ENCODE data around the gene ARL4D.

ARL4D gene

GRCh38 chr17:43427362-43428043 is 28.7 kb downstream of the ARL4D start:
- no peak for DNase-seq (ENCODE audit: low read depth in 3 of 3)

GRCh38 chr17:43428524-43428923 is 29.7 kb downstream of the ARL4D start:
- no peak for DNase-seq (ENCODE audit: low read depth in 3 of 3)

GRCh38 chr17:43430936-43431713 is 32.3 kb downstream of the ARL4D start:
- no peak for DNase-seq (ENCODE audit: low read depth in 3 of 3)

- DNase-seq (ENCODE audit: low read depth in 3 of 3), result no peak
Observed at GRCh38 chr17:43431714-43432523, 33.1 kb downstream of the ARL4D start.

- DNase-seq (ENCODE audit: low read depth in 3 of 3), result no peak
Observed at GRCh38 chr17:43434902-43435319, 36.1 kb downstream of the ARL4D start.

GRCh38 chr17:43437756-43438155 is 39.0 kb downstream of the ARL4D start:
- no peak for DNase-seq (ENCODE audit: low read depth in 3 of 3)

GRCh38 chr17:43438626-43439025 is 39.8 kb downstream of the ARL4D start:
- no peak for DNase-seq (ENCODE audit: low read depth in 3 of 3)

- DNase-seq (ENCODE audit: low read depth in 3 of 3), result no peak
Observed at GRCh38 chr17:43439041-43439440, 40.2 kb downstream of the ARL4D start.

GRCh38 chr17:43442711-43443110 is 43.9 kb downstream of the ARL4D start:
- DNase-seq (ENCODE audit: low read depth in 3 of 3), result no peak

- DNase-seq (ENCODE audit: low read depth in 3 of 3), result no peak
Observed at GRCh38 chr17:43443381-43443780, 44.6 kb downstream of the ARL4D start.

- no peak for DNase-seq (ENCODE audit: low read depth in 3 of 3)
Observed at GRCh38 chr17:43444223-43445008, 45.6 kb downstream of the ARL4D start.

- no peak for DNase-seq (ENCODE audit: low read depth in 3 of 3)
Observed at GRCh38 chr17:43445009-43445589, 46.3 kb downstream of the ARL4D start.

- no peak for DNase-seq (ENCODE audit: low read depth in 3 of 3)
Observed at GRCh38 chr17:43446773-43447172, 48.0 kb downstream of the ARL4D start.

- no peak for DNase-seq (ENCODE audit: low read depth in 3 of 3)
Observed at GRCh38 chr17:43448720-43449469, 50.1 kb downstream of the ARL4D start.

- no peak for DNase-seq (ENCODE audit: low read depth in 3 of 3)
Observed at GRCh38 chr17:43449470-43450248, 50.9 kb downstream of the ARL4D start.

All from stimulated activated CD4-positive, alpha-beta T cell treated with anti-CD3 and anti-CD28 coated beads, TNF-alpha, amount 100 ng/mL, for 24 hours (primary cell).